GM12891 (cell line): ENCODE data around the gene ENO4.

Source experiments
- PAX5 ChIP-seq: IDR thresholded peaks from 2 replicates; pipeline ENCODE4 v1.6.1; 2011; ENCODE audit warnings: low read length, moderate library complexity, mild to moderate bottlenecking; ENCODE audit not compliant: insufficient read depth, severe bottlenecking
- POLR2A ChIP-seq: IDR thresholded peaks from 2 replicates; pipeline ENCODE4 v1.6.1; 2011; ENCODE audit warnings: low read depth, low read length, control low read depth
- POLR2AphosphoS5 ChIP-seq: IDR thresholded peaks from 2 replicates; pipeline ENCODE4 v1.6.1; 2011; ENCODE audit warnings: low read depth, low read length, control low read depth
- POU2F2 ChIP-seq: IDR thresholded peaks from 2 replicates; pipeline ENCODE4 v1.6.1; 2011; ENCODE audit warnings: low read depth, mild to moderate bottlenecking, control low read depth, low read length, moderate library complexity
- TAF1 ChIP-seq: IDR thresholded peaks from 2 replicates; pipeline ENCODE4 v1.6.1; 2011; ENCODE audit warnings: low read depth, low read length, control low read depth

DNA sequence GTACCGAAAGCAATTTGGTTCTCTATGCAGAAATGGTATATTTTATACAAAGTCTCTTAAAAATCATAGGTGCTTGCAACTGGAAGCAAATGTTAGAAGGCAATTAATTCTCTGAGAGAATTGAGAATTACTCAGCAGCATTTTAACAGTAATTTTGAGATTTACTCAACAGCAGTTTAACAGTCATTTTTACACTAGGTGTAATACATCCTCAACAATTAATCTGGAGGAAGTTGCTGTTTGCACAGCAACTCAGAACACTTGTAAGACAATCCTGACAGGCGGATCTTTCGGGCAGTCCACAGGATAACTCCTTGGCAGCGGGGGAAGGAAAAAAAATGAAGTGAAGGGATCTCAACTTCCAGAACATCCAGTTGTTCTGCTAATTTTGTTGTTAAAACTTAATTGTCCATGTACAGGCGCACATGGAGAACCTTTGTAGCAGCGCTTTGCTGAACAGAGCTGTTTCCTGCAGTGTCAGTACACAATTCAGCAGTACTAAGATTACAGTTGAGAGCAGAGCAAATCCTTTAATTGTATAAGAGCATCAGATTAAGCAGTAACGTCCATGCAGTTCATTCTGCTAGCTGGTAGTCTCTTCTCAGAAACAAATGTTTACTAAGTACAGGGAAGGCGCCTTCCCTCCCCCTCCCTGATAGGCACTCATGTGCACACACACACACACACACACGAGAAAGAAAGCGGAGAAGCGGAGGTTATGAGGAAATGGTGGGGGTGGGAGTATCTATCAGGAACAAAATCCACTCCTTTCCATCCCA, 43.8 kb downstream of the ENO4 start:
- TF ChIP-seq POLR2AphosphoS5 (no peak), POLR2A (no peak), TAF1 (no peak), PAX5 (no peak), POU2F2 (no peak)
